Measurements from ENCODE around the gene ADAM12.

The ADAM12 gene

GRCh38 chr10:126014309-126014708, 374.0 kb downstream of the ADAM12 start:
- no peak for TF ChIP-seq YY1 (IDR thresholded peaks at IDR 0.05; ENCODE audit: low read depth)

GRCh38 chr10:126013489-126014281, 374.6 kb downstream of the ADAM12 start:
- TF ChIP-seq REST (IDR thresholded peaks at IDR 0.05; ENCODE audit: low read depth), result no peak
- TF ChIP-seq EGR1 (IDR thresholded peaks at IDR 0.05), result no peak
- no peak for TF ChIP-seq USF1 (IDR thresholded peaks at IDR 0.05)
- no peak for TF ChIP-seq FOXM1 (IDR thresholded peaks at IDR 0.05; ENCODE audit: borderline replicate concordance, low read depth)
- TF ChIP-seq TAF1 (IDR thresholded peaks at IDR 0.05; ENCODE audit: low read depth), result no peak
- TF ChIP-seq NFIC (IDR thresholded peaks at IDR 0.05), result no peak
- no peak for TF ChIP-seq RAD21 (IDR thresholded peaks at IDR 0.05; ENCODE audit: low read depth)
- TF ChIP-seq MAX (IDR thresholded peaks at IDR 0.05), result no peak
- TF ChIP-seq ZBTB7A (IDR thresholded peaks at IDR 0.05; ENCODE audit: low read depth), result no peak
- no peak for TF ChIP-seq EP300 (IDR thresholded peaks at IDR 0.05; ENCODE audit: borderline replicate concordance)
- no peak for TF ChIP-seq TEAD4 (IDR thresholded peaks at IDR 0.05)

- TF ChIP-seq TAF1 (IDR thresholded peaks at IDR 0.05; ENCODE audit: low read depth) (no peak), TEAD4 (IDR thresholded peaks at IDR 0.05) (no peak), RAD21 (IDR thresholded peaks at IDR 0.05; ENCODE audit: low read depth) (no peak), USF1 (IDR thresholded peaks at IDR 0.05) (no peak), ZBTB7A (IDR thresholded peaks at IDR 0.05; ENCODE audit: low read depth) (no peak), YY1 (IDR thresholded peaks at IDR 0.05; ENCODE audit: low read depth) (no peak), REST (IDR thresholded peaks at IDR 0.05; ENCODE audit: low read depth) (no peak), EGR1 (IDR thresholded peaks at IDR 0.05) (no peak), EP300 (IDR thresholded peaks at IDR 0.05; ENCODE audit: borderline replicate concordance) (no peak), TCF12 (IDR thresholded peaks at IDR 0.05; ENCODE audit: low read depth) (no peak), NFIC (IDR thresholded peaks at IDR 0.05) (no peak), CEBPB (IDR thresholded peaks at IDR 0.05) (no peak), CREB1 (IDR thresholded peaks at IDR 0.05; ENCODE audit: low read depth) (no peak), FOXM1 (IDR thresholded peaks at IDR 0.05; ENCODE audit: borderline replicate concordance, low read depth) (no peak)
Measured at GRCh38 chr10:126012485-126012884, 375.8 kb downstream of the ADAM12 start.

GRCh38 chr10:126011995-126012394, 376.3 kb downstream of the ADAM12 start:
- TF ChIP-seq EGR1 (IDR thresholded peaks at IDR 0.05) (no peak), RAD21 (IDR thresholded peaks at IDR 0.05; ENCODE audit: low read depth) (no peak), NFIC (IDR thresholded peaks at IDR 0.05) (no peak), CREB1 (IDR thresholded peaks at IDR 0.05; ENCODE audit: low read depth) (no peak), MAX (IDR thresholded peaks at IDR 0.05) (no peak), CEBPB (IDR thresholded peaks at IDR 0.05) (no peak), TCF12 (IDR thresholded peaks at IDR 0.05; ENCODE audit: low read depth) (no peak), TAF1 (IDR thresholded peaks at IDR 0.05; ENCODE audit: low read depth) (no peak), USF1 (IDR thresholded peaks at IDR 0.05) (no peak), ZBTB7A (IDR thresholded peaks at IDR 0.05; ENCODE audit: low read depth) (no peak), FOXM1 (IDR thresholded peaks at IDR 0.05; ENCODE audit: borderline replicate concordance, low read depth) (no peak), TEAD4 (IDR thresholded peaks at IDR 0.05) (no peak), EP300 (IDR thresholded peaks at IDR 0.05; ENCODE audit: borderline replicate concordance) (no peak), YY1 (IDR thresholded peaks at IDR 0.05; ENCODE audit: low read depth) (no peak), REST (IDR thresholded peaks at IDR 0.05; ENCODE audit: low read depth) (no peak)
